ENCODE measurements around the gene AUTS2.

The AUTS2 gene

DNA sequence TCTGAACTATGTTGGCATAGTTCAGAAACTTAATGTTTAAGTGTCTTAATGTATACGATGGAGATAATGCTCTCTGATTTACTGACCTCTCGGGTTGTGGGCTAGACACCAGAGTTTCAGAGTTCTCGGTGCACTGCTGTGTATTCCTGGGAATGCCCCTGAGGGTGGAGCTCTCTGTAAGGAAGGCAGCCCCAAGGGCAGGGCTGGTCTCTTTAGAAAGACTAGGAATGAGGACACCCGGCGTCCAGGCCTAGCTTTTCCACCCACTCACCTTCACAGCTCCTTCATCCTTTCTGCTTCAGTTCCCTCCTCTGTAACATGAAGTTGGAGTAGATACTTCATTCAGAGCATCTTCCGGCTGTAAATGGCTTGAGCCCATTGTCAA lies 997.1 kb downstream of the AUTS2 start:
- Histone ChIP-seq H3K9me3 (ENCODE audit: severe bottlenecking) (no peaks in the 10 kb centered on the region), H3K4me3 (ENCODE audit: severe bottlenecking) (no peak overlapping the region), H3K4me1 (ENCODE audit: insufficient read depth, poor library complexity, severe bottlenecking) (peaks cover 11% of the 10 kb centered on the region), H3K27ac (ENCODE audit: poor library complexity, severe bottlenecking) (no peak overlapping the region), H3K27me3 (ENCODE audit: insufficient read depth, poor library complexity, severe bottlenecking) (peaks cover 31% of the 10 kb centered on the region), H3K36me3 (ENCODE audit: low read depth) (no peaks in the 10 kb centered on the region)
- DNase-seq (ENCODE audit: low spot score) (no peak), ATAC-seq (ENCODE audit: low read depth) (no peak)
- TF ChIP-seq CTCF (IDR thresholded peaks at IDR 0.05; ENCODE audit: poor library complexity, severe bottlenecking), result no peak

DNA sequence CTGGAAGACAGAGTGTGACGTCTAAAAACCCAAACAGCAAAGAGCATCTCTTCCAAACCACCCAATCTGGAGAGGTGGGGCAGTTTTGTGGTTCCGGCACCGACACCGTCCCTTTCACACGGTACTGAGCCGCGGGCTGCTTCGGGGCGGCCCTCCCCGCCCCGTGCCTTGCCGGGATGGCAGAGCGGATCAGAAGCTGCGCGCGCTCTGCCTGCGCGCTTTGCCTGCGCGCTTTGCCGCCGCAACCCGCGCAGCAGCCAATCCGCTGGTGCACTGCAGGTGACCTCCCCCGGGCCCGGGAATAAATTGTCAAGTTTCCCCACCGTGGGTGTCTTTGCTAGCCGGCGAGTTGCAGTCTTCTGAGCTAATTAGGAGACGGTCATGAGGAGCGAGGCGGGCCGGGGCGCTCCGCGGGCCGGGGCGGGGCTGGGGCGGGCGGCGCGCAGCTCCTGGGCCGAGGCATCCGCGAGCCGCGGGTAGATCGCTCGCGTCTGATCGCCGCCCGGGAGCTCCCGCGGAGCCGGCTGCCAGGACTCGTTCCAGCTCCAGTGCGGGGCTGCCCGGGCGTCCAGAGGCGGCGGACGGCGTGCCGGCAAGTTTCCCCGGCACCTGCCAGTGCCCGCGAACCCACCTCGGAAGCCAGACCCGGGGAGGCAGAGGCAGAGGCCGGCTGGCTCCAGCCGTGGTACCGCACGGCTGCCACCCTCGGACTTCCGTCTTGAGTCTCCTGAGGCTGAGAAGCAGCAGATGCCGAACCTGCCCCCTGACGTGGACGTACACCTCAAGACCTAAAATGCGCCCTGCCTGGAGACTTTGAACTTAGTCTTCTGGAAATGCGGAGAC lies 997.7 kb downstream of the AUTS2 start:
- DNase-seq (ENCODE audit: low spot score), result no peak
- no peaks in the 10 kb centered on the region for H3K36me3 ChIP-seq (ENCODE audit: low read depth)
- peak overlapping the region; percentile 26 for H3K4me3 ChIP-seq (ENCODE audit: severe bottlenecking)
- peaks cover 31% of the 10 kb centered on the region for H3K27me3 ChIP-seq (ENCODE audit: insufficient read depth, poor library complexity, severe bottlenecking)
- peaks cover 2% of the 10 kb centered on the region for H3K9me3 ChIP-seq (ENCODE audit: severe bottlenecking)
- peaks cover 11% of the 10 kb centered on the region for H3K4me1 ChIP-seq (ENCODE audit: insufficient read depth, poor library complexity, severe bottlenecking)
- no peak overlapping the region for H3K27ac ChIP-seq (ENCODE audit: poor library complexity, severe bottlenecking)
- peak; percentile 18; the same call in 1 of the 3 replicates for ATAC-seq (ENCODE audit: low read depth)
- TF ChIP-seq CTCF (IDR thresholded peaks at IDR 0.05; ENCODE audit: poor library complexity, severe bottlenecking), result no peak

DNA sequence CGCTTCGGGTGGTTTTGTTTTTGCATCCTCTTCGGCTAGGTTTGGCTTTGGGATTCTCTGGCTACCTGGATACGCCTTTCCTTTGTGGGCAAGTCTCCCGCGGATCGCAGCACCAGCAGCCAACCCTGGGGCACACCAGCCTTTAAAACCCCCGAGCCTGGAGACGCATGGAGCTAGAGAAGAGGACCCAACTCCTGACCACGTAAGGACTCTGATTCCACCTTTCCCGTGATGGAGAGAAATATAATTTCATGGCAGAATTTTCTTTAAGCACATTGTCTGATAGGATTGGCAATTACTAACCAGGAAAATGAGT lies 998.3 kb downstream of the AUTS2 start:
- ATAC-seq (ENCODE audit: low read depth) (no peak), DNase-seq (ENCODE audit: low spot score) (no peak)
- Histone ChIP-seq H3K4me1 (ENCODE audit: insufficient read depth, poor library complexity, severe bottlenecking) (peaks cover 11% of the 10 kb centered on the region), H3K27me3 (ENCODE audit: insufficient read depth, poor library complexity, severe bottlenecking) (peaks cover 31% of the 10 kb centered on the region), H3K27ac (ENCODE audit: poor library complexity, severe bottlenecking) (no peak overlapping the region), H3K4me3 (ENCODE audit: severe bottlenecking) (peak overlapping the region; percentile 26), H3K36me3 (ENCODE audit: low read depth) (no peaks in the 10 kb centered on the region), H3K9me3 (ENCODE audit: severe bottlenecking) (peaks cover 2% of the 10 kb centered on the region)
- no peak for TF ChIP-seq CTCF (IDR thresholded peaks at IDR 0.05; ENCODE audit: poor library complexity, severe bottlenecking)

DNA sequence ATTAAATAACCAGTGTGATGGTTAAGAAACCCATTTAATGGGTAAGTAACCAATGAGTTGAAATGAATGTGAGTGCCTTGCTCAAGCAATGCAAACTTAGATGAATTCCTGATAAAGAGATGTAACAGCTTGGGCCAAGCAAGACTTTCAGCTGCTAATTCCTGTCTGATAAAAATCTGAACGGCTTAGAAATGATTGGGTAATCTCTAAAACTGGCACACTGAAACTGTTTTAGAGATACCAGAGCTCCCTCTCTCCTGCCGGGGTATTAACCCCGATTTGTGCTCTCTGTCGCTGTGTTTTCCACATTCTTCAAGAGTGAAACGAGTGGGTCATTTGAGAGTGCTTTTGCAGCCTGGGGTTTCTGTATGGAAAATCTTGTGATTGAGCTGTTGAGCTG lies 998.8 kb downstream of the AUTS2 start:
- TF ChIP-seq CTCF (IDR thresholded peaks at IDR 0.05; ENCODE audit: poor library complexity, severe bottlenecking), result no peak
- Histone ChIP-seq H3K4me3 (ENCODE audit: severe bottlenecking) (no peak overlapping the region), H3K4me1 (ENCODE audit: insufficient read depth, poor library complexity, severe bottlenecking) (peaks cover 11% of the 10 kb centered on the region)

GRCh38 chr7:70598976-70599375 lies 1000.7 kb downstream of the AUTS2 start:
- Histone ChIP-seq H3K36me3 (ENCODE audit: low read depth) (no peaks in the 10 kb centered on the region), H3K27ac (ENCODE audit: poor library complexity, severe bottlenecking) (peak overlapping the region; percentile 22), H3K4me3 (ENCODE audit: severe bottlenecking) (no peak overlapping the region), H3K27me3 (ENCODE audit: insufficient read depth, poor library complexity, severe bottlenecking) (peaks cover 31% of the 10 kb centered on the region), H3K4me1 (ENCODE audit: insufficient read depth, poor library complexity, severe bottlenecking) (peaks cover 11% of the 10 kb centered on the region), H3K9me3 (ENCODE audit: severe bottlenecking) (peaks cover 2% of the 10 kb centered on the region)
- no peak for TF ChIP-seq CTCF (IDR thresholded peaks at IDR 0.05; ENCODE audit: poor library complexity, severe bottlenecking)
- ATAC-seq (ENCODE audit: low read depth), result peak; percentile 92
- DNase-seq (ENCODE audit: low spot score), result no peak

More for the DNA sequence above, 998.8 kb downstream of the AUTS2 start:
- DNase-seq (ENCODE audit: low spot score), result no peak
- Histone ChIP-seq H3K36me3 (ENCODE audit: low read depth) (no peaks in the 10 kb centered on the region), H3K27ac (ENCODE audit: poor library complexity, severe bottlenecking) (no peak overlapping the region), H3K9me3 (ENCODE audit: severe bottlenecking) (peaks cover 2% of the 10 kb centered on the region), H3K27me3 (ENCODE audit: insufficient read depth, poor library complexity, severe bottlenecking) (peaks cover 31% of the 10 kb centered on the region)
- no peak for ATAC-seq (ENCODE audit: low read depth)
